ENCODE data around the gene E2F3.

- TF ChIP-seq RARB (CRISPR knock-in tag; IDR thresholded peaks at IDR 0.05) (no peak), ARNTL (CRISPR knock-in tag; IDR thresholded peaks at IDR 0.05; ENCODE audit: borderline replicate concordance, low read depth) (no peak), PPARA (CRISPR knock-in tag; IDR thresholded peaks at IDR 0.05; ENCODE audit: borderline replicate concordance) (no peak)
Observed at GRCh38 chr6:20427856-20428255, 26.2 kb downstream of the E2F3 start.
